ENCODE measurements around the gene NFIX. TPM values are rescaled to one million over a fixed set of nuclear protein-coding genes. Genes with fewer than 3 reads are reported as not detected.
A peak's percentile ranks its signal among the peaks of the same experiment; 100 is the strongest.
"Not testable (repeated sequence)": the region's sequence is repeated elsewhere in the genome, so short reads cannot be mapped to it uniquely, and the experiment has no call there.

Gene NFIX
- total and polyA plus RNA-seq, 12 donors: 1.3 to 72.8 (median 28.6) TPM

DNA sequence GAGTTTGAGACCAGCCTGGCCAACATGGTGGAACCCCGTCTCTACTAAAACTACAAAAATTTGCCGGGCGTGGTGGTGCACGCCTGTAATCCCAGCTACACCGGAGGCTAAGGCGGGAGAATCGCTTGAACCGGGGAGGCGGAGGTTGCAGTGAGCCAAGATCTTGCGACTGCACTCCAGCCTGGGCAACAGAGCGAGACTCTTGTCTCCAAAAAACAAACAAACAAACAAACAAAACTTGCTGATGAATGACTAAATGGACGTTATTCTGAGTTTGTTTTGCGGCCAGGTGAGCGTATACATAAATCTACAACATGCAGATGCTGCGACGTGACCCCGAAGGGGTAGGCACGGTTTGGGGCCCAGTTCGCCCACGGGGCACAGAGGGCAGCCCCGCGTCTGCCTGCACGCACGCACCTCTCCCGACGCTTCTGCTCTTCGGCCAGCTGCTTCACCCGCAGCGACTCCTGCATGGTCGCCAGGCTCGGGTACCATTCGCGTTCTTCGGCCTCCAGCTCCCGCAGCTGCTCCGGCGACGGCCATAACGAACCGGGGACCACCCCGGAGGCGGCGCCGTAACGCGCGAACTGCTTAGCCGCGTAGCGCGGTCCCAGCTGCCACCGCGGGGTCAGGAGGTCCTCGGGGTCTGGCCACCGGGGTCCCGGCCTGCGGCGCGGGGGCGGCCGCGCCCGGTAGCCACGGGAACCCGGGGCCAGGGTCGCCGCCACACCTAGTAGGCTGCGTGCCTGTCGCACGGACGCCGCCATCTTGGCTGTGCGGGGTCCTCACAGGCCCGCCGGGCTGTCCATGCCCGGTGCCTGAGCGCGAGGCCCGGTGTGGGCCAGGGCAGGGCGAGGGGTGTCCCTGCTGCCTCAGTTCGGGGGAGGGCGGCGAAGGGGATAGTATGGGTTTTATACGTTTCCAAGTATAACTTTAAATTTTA is 38.6 kb upstream of the NFIX start, which contains the start of gene GADD45GIP1:
Gene GADD45GIP1, minus strand, starts transcription at position 778 of the 943 bp plus-strand sequence. Its CDS starts 11 bp downstream, at position 767.
- intact Hi-C loops (cut with DNase I): no loop called here
- H3K27me3 ChIP-seq: no peaks in the 10 kb centered on the region
- H3K9me3 ChIP-seq (replicated peaks in 1 of 3): no peaks in the 10 kb centered on the region
- TF ChIP-seq CTCF (IDR thresholded peaks at IDR 0.05) (no peak), POLR2A (IDR thresholded peaks at IDR 0.05) (peak; percentile 50 to 66)
- peaks cover 0 to 28% of the 10 kb centered on the region in 2 donors for H3K36me3 ChIP-seq (replicated peaks in 1 of 2)
- peaks cover 24 to 50% of the 10 kb centered on the region in 2 donors for H3K4me1 ChIP-seq (replicated peaks in 1 of 2)
- H3K4me3 ChIP-seq: peak within 1 kb of the TSS; percentile 88 to 97 (median 90)
- peak within 1 kb of the TSS; percentile 63 to 95 (median 85) for H3K27ac ChIP-seq
- 3 to 14% (median 4%) methylated on average over 20 to 84 of the region's 84 CpGs for WGBS, 4 donors
- DNase-seq: peak; percentile 78 to 84 (median 80)

DNA sequence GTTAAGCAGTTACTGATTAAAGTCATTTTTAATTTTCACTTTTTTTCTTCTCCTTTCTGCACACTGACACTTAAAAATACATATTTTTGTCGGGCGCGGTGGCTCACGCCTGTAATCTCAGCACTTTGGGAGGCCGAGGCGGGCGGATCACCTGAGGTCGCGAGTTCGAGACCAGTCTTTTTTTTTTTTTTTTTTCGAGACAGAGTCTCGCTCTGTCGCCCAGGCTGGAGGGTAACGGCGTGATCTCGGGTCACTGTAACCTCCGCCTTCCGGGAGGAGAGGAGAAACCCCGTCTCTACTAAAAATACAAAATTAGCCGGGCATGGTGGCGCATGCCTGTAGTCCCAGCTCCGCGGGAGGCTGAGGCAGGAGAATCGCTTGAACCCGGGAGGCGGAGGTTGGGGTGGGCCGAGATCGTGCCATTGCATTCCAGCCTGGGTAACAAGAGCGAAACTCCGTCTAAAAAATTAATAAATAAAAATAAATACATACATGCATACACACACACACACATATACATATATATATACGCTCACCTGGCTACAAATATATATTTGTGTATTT is 37.8 kb upstream of the NFIX start:
- DNase-seq; intact Hi-C loops (cut with DNase I); H3K27me3 ChIP-seq; H3K9me3 ChIP-seq (replicated peaks in 1 of 3): not testable (repeated sequence)
- peak overlapping the region in 4 of 5 donors; percentile 79 to 95 (median 86) for H3K27ac ChIP-seq
- peaks cover 21 to 46% of the 10 kb centered on the region in 2 donors for H3K4me1 ChIP-seq (replicated peaks in 1 of 2)
- 33 to 43% (median 39%) methylated on average over 29 to 31 of the region's 31 CpGs for WGBS, 4 donors
- peaks cover 0 to 24% of the 10 kb centered on the region in 2 donors for H3K36me3 ChIP-seq (replicated peaks in 1 of 2)
- peak overlapping the region in 3 of 4 donors; percentile 89 to 97 (median 91) for H3K4me3 ChIP-seq

DNA sequence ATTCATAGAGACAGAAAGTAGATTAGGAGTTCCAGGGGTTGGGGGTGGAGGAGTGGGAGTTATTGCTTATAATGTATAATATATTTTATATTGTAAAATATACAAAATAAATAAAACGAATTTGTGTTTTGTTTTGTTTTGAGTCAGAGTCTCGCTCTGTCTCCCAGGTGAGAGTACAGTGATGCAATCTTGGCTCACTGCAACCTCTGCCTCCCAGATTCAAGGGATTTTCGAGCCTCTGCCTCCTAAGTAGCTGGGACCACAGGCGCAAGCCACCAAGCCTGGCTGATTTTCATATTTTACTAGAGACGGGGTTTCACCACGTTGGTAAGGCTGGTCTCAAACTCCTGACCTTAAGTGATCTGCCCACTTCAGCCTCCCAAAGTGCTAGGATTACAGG is 35.8 kb upstream of the NFIX start:
- DNase-seq: no peak
- Histone ChIP-seq H3K4me1 (replicated peaks in 1 of 2) (peaks cover 9 to 25% of the 10 kb centered on the region in 2 donors), H3K27ac (no peak overlapping the region), H3K9me3 (replicated peaks in 1 of 3) (no peaks in the 10 kb centered on the region), H3K27me3 (no peaks in the 10 kb centered on the region), H3K36me3 (replicated peaks in 1 of 2) (peaks cover 0 to 6% of the 10 kb centered on the region in 2 donors), H3K4me3 (no peak overlapping the region)
- intact Hi-C loops (cut with DNase I): no loop called here
- TF ChIP-seq CTCF (IDR thresholded peaks at IDR 0.05) (no peak), POLR2A (IDR thresholded peaks at IDR 0.05) (no peak)
- 62 to 75% (median 70%) methylated on average over 6 of the region's 6 CpGs for WGBS, 4 donors

DNA sequence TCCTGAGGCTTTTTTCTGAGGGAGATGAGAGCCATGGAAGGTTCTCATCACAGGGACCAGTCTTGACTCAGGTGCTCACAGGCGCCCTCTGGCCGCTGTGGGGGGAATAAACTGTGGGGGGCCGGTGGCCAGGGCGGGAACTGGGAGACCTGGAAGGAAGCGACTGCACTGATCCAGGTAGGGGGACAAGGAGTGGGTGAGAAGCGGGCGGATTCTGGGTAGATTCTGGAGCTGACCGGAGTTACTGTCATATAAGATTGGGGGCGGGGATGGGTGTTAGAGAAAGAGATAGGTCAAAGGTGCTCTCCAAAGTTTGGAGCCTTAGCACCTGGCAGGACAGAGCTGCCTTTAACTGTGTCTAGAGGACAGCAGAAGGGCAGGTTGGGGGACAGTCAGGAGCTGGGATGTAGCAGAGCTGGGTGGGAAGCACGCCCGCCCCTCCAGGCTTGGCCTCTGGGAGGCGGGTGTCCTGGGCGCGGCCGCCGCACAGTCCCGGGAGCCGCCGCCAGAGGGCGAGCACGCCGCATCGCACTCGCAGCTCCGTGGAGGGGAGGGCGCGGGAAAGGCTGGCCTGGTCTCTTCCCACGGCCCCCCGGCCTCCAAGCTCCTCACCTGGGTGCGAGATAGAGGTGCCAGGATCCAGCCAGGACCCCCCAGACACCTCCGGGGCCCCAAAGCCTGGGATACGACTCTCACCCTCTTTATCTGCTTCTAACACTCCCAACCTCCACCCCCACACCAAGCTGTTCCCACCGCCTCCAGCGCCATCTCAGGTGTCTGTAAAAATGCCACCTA is 30.1 kb upstream of the NFIX start:
- TF ChIP-seq CTCF (IDR thresholded peaks at IDR 0.05): peak; percentile 91 to 97 (median 95)
- TF ChIP-seq POLR2A (IDR thresholded peaks at IDR 0.05): no peak
- WGBS, 4 donors: 1 to 2% (median 1%) methylated on average over 13 to 34 of the region's 34 CpGs
- intact Hi-C loops (cut with DNase I): loop anchor here in 1 of 2 donors (10.0 kb wide), 1 partner anchor 310 kb away; no protein-coding TSS in a partner anchor
- no peaks in the 10 kb centered on the region for H3K9me3 ChIP-seq (replicated peaks in 1 of 3)
- H3K4me1 ChIP-seq (replicated peaks in 1 of 2): peaks cover 0 to 8% of the 10 kb centered on the region in 2 donors
- peak overlapping the region in 2 of 4 donors; percentile 34 to 69 for H3K4me3 ChIP-seq
- peak; percentile 74 to 88 (median 80) for DNase-seq
- no peaks in the 10 kb centered on the region for H3K36me3 ChIP-seq (replicated peaks in 1 of 2)
- H3K27ac ChIP-seq: peak overlapping the region in 1 of 5 donors; percentile 47
- H3K27me3 ChIP-seq: no peaks in the 10 kb centered on the region

All from adrenal gland (tissue), 12 donors.